Activated naive CD8-positive, alpha-beta T cell treated with anti-CD3 and anti-CD28 coated beads, Interleukin-2, amount 50 U/mL, for 24 hours (primary cell): ENCODE data around the gene KRT6B.
"Not testable (repeated sequence)": the region's sequence is repeated elsewhere in the genome, so short reads cannot be mapped to it uniquely, and the experiment has no call there.

Experiments used
- ATAC-seq: fragments of 150-1000 bp; cut with Tn5 transposase; one replicate; pipeline ENCODE4 v1.10.0; 2021
- DNase-seq: peaks from one replicate; pipeline ENCODE4 v3.0.0; 2021
- H3K27ac Mint-ChIP-seq: one replicate; pipeline ENCODE4 v1.8.0; 2021; ENCODE audit warnings: mild to moderate bottlenecking, mixed read lengths
- H3K27me3 Mint-ChIP-seq: one replicate; pipeline ENCODE4 v1.8.0; 2021; ENCODE audit warnings: mixed read lengths
- H3K36me3 Mint-ChIP-seq: one replicate; pipeline ENCODE4 v1.8.0; 2021; ENCODE audit warnings: low read depth, mixed read lengths
- H3K4me1 Mint-ChIP-seq: one replicate; pipeline ENCODE4 v1.8.0; 2021; ENCODE audit warnings: mixed read lengths
- H3K4me3 Mint-ChIP-seq: one replicate; pipeline ENCODE4 v1.8.0; 2021; ENCODE audit warnings: mild to moderate bottlenecking, moderate library complexity, mixed read lengths
- H3K9me3 Mint-ChIP-seq: one replicate; pipeline ENCODE4 v1.8.0; 2021; ENCODE audit warnings: mixed read lengths

The KRT6B gene

GRCh38 chr12:52418576-52419110 lies 33.3 kb downstream of the KRT6B start:
- H3K4me3 Mint-ChIP-seq, result no peak overlapping the region
- H3K27ac Mint-ChIP-seq, result no peak overlapping the region
- no peaks in the 10 kb centered on the region for H3K9me3 Mint-ChIP-seq
- ATAC-seq, result no peak
- no peaks in the 10 kb centered on the region for H3K36me3 Mint-ChIP-seq
- no peak for DNase-seq
- H3K27me3 Mint-ChIP-seq, result peaks cover 4% of the 10 kb centered on the region
- peaks cover 3% of the 10 kb centered on the region for H3K4me1 Mint-ChIP-seq

- no peaks in the 10 kb centered on the region for H3K9me3 Mint-ChIP-seq
- H3K4me1 Mint-ChIP-seq, result peaks cover 3% of the 10 kb centered on the region
- no peak for DNase-seq
- H3K27me3 Mint-ChIP-seq, result peaks cover 2% of the 10 kb centered on the region
- H3K4me3 Mint-ChIP-seq, result no peak overlapping the region
- no peak for ATAC-seq
- no peak overlapping the region for H3K27ac Mint-ChIP-seq
- no peaks in the 10 kb centered on the region for H3K36me3 Mint-ChIP-seq
Observed at GRCh38 chr12:52417740-52418139, 34.2 kb downstream of the KRT6B start.

- H3K4me1 Mint-ChIP-seq, result peaks cover 3% of the 10 kb centered on the region
- H3K27ac Mint-ChIP-seq, result no peak overlapping the region
- H3K4me3 Mint-ChIP-seq, result no peak overlapping the region
- no peak for ATAC-seq
- peaks cover 2% of the 10 kb centered on the region for H3K27me3 Mint-ChIP-seq
- H3K9me3 Mint-ChIP-seq, result no peaks in the 10 kb centered on the region
- no peak for DNase-seq
- no peaks in the 10 kb centered on the region for H3K36me3 Mint-ChIP-seq
Observed at GRCh38 chr12:52416795-52417194, 35.2 kb downstream of the KRT6B start.

GRCh38 chr12:52415870-52416750 lies 35.8 kb downstream of the KRT6B start:
- ATAC-seq, result no peak
- H3K4me1 Mint-ChIP-seq, result peaks cover 3% of the 10 kb centered on the region
- no peak for DNase-seq
- peaks cover 2% of the 10 kb centered on the region for H3K27me3 Mint-ChIP-seq
- H3K9me3 Mint-ChIP-seq, result no peaks in the 10 kb centered on the region
- H3K36me3 Mint-ChIP-seq, result no peaks in the 10 kb centered on the region
- H3K4me3 Mint-ChIP-seq, result no peak overlapping the region
- H3K27ac Mint-ChIP-seq, result no peak overlapping the region

- Mint-ChIP-seq H3K36me3 (no peaks in the 10 kb centered on the region), H3K27ac (no peak overlapping the region), H3K4me1 (peaks cover 2% of the 10 kb centered on the region), H3K27me3 (peaks cover 2% of the 10 kb centered on the region), H3K4me3 (no peak overlapping the region), H3K9me3 (no peaks in the 10 kb centered on the region)
- no peak for ATAC-seq
- no peak for DNase-seq
Observed at GRCh38 chr12:52414936-52415335, 37.0 kb downstream of the KRT6B start.

- H3K9me3 Mint-ChIP-seq, result no peaks in the 10 kb centered on the region
- no peak overlapping the region for H3K27ac Mint-ChIP-seq
- no peak overlapping the region for H3K4me3 Mint-ChIP-seq
- H3K27me3 Mint-ChIP-seq, result peaks cover 2% of the 10 kb centered on the region
- H3K36me3 Mint-ChIP-seq, result no peaks in the 10 kb centered on the region
- H3K4me1 Mint-ChIP-seq, result no peaks in the 10 kb centered on the region
- DNase-seq, result no peak
- no peak for ATAC-seq
Observed at GRCh38 chr12:52413782-52414345, 38.1 kb downstream of the KRT6B start.

GRCh38 chr12:52413202-52413601 lies 38.7 kb downstream of the KRT6B start:
- H3K4me3 Mint-ChIP-seq, result no peak overlapping the region
- peaks cover 4% of the 10 kb centered on the region for H3K27me3 Mint-ChIP-seq
- DNase-seq (no peak), ATAC-seq (no peak)
- H3K27ac Mint-ChIP-seq, result no peak overlapping the region
- no peaks in the 10 kb centered on the region for H3K4me1 Mint-ChIP-seq
- H3K9me3 Mint-ChIP-seq, result no peaks in the 10 kb centered on the region
- H3K36me3 Mint-ChIP-seq, result no peaks in the 10 kb centered on the region

- no peaks in the 10 kb centered on the region for H3K4me1 Mint-ChIP-seq
- no peaks in the 10 kb centered on the region for H3K36me3 Mint-ChIP-seq
- H3K4me3 Mint-ChIP-seq, result no peak overlapping the region
- no peak overlapping the region for H3K27ac Mint-ChIP-seq
- no peaks in the 10 kb centered on the region for H3K9me3 Mint-ChIP-seq
- ATAC-seq (no peak), DNase-seq (no peak)
- H3K27me3 Mint-ChIP-seq, result peaks cover 4% of the 10 kb centered on the region
Observed at GRCh38 chr12:52411815-52412214, 40.1 kb downstream of the KRT6B start.

- not testable (repeated sequence) for H3K27ac Mint-ChIP-seq, ATAC-seq, DNase-seq, H3K27me3 Mint-ChIP-seq, H3K9me3 Mint-ChIP-seq, H3K36me3 Mint-ChIP-seq, H3K4me1 Mint-ChIP-seq, H3K4me3 Mint-ChIP-seq
Observed at GRCh38 chr12:52410589-52411248, 41.2 kb downstream of the KRT6B start.

GRCh38 chr12:52407918-52408317 lies 44.0 kb downstream of the KRT6B start:
- no peak for DNase-seq
- no peaks in the 10 kb centered on the region for H3K9me3 Mint-ChIP-seq
- no peaks in the 10 kb centered on the region for H3K4me1 Mint-ChIP-seq
- no peaks in the 10 kb centered on the region for H3K36me3 Mint-ChIP-seq
- H3K27ac Mint-ChIP-seq, result no peak overlapping the region
- peaks cover 3% of the 10 kb centered on the region for H3K27me3 Mint-ChIP-seq
- H3K4me3 Mint-ChIP-seq, result no peak overlapping the region
- no peak for ATAC-seq

- DNase-seq (no peak), ATAC-seq (no peak)
- H3K27me3 Mint-ChIP-seq, result peaks cover 3% of the 10 kb centered on the region
- no peak within 1 kb of the TSS for H3K27ac Mint-ChIP-seq
- H3K9me3 Mint-ChIP-seq, result no peaks in the 10 kb centered on the region
- H3K36me3 Mint-ChIP-seq, result no peaks in the 10 kb centered on the region
- no peaks in the 10 kb centered on the region for H3K4me1 Mint-ChIP-seq
- no peak within 1 kb of the TSS for H3K4me3 Mint-ChIP-seq
Observed at GRCh38 chr12:52405922-52406385, 46.0 kb downstream of the KRT6B start, which contains the start of gene KRT82. Gene KRT82 (minus strand): TSS chr12:52406335. CDS start chr12:52406277, 58 bp downstream.

GRCh38 chr12:52404951-52405350 lies 47.0 kb downstream of the KRT6B start:
- H3K36me3 Mint-ChIP-seq, result no peaks in the 10 kb centered on the region
- H3K4me3 Mint-ChIP-seq, result no peak overlapping the region
- ATAC-seq, result no peak
- H3K9me3 Mint-ChIP-seq, result no peaks in the 10 kb centered on the region
- H3K4me1 Mint-ChIP-seq, result no peaks in the 10 kb centered on the region
- no peak for DNase-seq
- H3K27me3 Mint-ChIP-seq, result peaks cover 3% of the 10 kb centered on the region
- no peak overlapping the region for H3K27ac Mint-ChIP-seq

- peaks cover under 1% of the 10 kb centered on the region for H3K27me3 Mint-ChIP-seq
- no peaks in the 10 kb centered on the region for H3K9me3 Mint-ChIP-seq
- H3K27ac Mint-ChIP-seq, result no peak overlapping the region
- H3K4me1 Mint-ChIP-seq, result peaks cover 5% of the 10 kb centered on the region
- no peak overlapping the region for H3K4me3 Mint-ChIP-seq
- no peak for ATAC-seq
- no peaks in the 10 kb centered on the region for H3K36me3 Mint-ChIP-seq
- no peak for DNase-seq
Observed at GRCh38 chr12:52403561-52403960, 48.4 kb downstream of the KRT6B start.

- ATAC-seq (no peak), DNase-seq (no peak)
- H3K36me3 Mint-ChIP-seq, result no peaks in the 10 kb centered on the region
- H3K27me3 Mint-ChIP-seq, result no peaks in the 10 kb centered on the region
- no peaks in the 10 kb centered on the region for H3K9me3 Mint-ChIP-seq
- no peak overlapping the region for H3K4me3 Mint-ChIP-seq
- H3K4me1 Mint-ChIP-seq, result peaks cover 7% of the 10 kb centered on the region
- H3K27ac Mint-ChIP-seq, result no peak overlapping the region
Observed at GRCh38 chr12:52402873-52403540, 48.9 kb downstream of the KRT6B start.
